GM23248 (cell line): ENCODE measurements around the gene TES.

Source experiments
- EZH2 ChIP-seq: fragments of 200-600 bp; sonication (generic); IDR thresholded peaks from 2 replicates; pipeline ENCODE4 v1.6.1; 2018; ENCODE audit warnings: antibody characterized with exemption, mild to moderate bottlenecking; ENCODE audit not compliant: insufficient read depth, poor library complexity, severe bottlenecking
- EZH2phosphoT487 ChIP-seq: fragments of 200-600 bp; sonication (generic); IDR thresholded peaks from 2 replicates; pipeline ENCODE4 v1.6.1; 2018; ENCODE audit warnings: antibody characterized with exemption, moderate library complexity, mild to moderate bottlenecking, low read depth; ENCODE audit not compliant: insufficient read depth

DNA sequence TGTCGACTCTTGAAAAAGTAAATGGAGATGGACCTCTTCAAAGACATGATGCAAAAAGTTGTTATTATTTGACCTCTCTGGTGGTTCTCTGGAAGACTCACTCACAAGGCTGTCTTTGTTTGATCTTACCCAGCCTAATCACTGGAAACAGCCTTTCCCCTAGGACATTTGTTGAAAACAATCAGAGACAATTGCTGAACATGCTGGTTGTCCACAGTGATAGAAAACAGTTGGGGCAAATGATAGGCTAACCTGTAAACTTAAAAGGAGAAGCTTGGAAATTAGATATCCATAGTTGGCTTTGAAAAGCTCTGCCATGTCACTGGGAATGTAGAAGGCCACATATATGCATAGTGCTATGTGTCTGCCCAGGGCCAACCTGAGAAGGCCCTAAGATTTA is 22.9 kb upstream of the TES start:
- TF ChIP-seq EZH2, result no peak
- no peak for TF ChIP-seq EZH2phosphoT487
